ENCODE results near the gene EHBP1L1. TPM values are rescaled to one million over a fixed set of nuclear protein-coding genes. Genes with fewer than 3 reads are reported as not detected.
"Not testable (repeated sequence)": the region's sequence is repeated elsewhere in the genome, so short reads cannot be mapped to it uniquely, and the experiment has no call there.

Gene EHBP1L1
- polyA plus RNA-seq, 3 donors: 9.7 to 70.4 (median 48.5) TPM

DNA sequence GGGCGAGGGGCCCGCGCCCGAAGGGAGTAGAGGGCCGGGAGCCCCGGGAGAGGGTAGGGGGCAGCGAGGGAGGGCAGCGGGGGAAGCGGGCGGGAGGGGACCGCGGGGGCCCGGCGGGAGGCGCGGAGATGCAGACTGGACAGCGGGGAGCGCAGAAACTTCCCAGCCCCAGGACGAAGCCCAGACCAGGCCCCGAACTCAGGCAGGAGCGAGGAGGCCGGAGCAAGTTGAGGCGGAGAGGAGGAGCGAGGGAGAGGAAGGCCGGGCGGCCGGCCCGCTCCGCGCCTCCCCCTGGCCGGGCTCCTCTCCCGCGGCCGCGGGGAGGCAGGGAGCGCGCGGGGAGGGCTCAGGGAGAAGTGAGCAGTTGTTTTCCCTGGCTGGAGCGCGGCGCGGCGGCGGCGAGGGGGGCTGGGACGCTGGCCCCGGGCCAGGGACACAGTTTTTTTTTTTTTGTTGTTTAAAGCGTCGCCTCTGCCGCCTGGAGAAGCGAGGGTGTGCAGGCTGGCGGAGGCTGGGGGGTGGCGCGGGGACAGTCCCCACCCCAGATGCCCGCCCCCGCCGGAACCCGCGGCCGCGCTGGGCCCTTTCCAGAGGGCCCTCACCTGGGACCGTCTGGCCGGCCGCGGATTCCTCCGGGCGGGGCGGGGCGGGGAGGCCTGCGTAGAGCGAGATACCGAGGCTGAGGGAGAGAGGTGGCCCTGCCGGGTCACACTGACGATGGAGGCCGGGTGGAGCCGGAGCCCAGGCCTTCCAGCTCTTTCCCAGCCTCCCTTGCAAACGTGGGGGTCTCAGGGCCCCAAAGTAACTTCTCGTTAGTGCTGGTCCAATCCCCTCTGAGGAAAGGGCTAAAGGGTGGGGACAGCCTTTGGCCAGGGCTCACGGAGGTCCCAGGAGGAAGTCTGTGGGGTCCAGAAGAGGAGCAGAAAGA lies 17.6 kb upstream of the EHBP1L1 start, which contains the start of gene LTBP3:
Gene LTBP3 (minus strand): TSS at position 358 of the 928 bp plus-strand sequence. CDS start 400 bp downstream, outside the sequence.
- H3K27ac ChIP-seq (ENCODE audit: low read depth, low read length): peak within 1 kb of the TSS; percentile 61
- 0 to 1% (median 1%) methylated on average over 24 to 78 of the region's 79 CpGs for WGBS, 3 donors

DNA sequence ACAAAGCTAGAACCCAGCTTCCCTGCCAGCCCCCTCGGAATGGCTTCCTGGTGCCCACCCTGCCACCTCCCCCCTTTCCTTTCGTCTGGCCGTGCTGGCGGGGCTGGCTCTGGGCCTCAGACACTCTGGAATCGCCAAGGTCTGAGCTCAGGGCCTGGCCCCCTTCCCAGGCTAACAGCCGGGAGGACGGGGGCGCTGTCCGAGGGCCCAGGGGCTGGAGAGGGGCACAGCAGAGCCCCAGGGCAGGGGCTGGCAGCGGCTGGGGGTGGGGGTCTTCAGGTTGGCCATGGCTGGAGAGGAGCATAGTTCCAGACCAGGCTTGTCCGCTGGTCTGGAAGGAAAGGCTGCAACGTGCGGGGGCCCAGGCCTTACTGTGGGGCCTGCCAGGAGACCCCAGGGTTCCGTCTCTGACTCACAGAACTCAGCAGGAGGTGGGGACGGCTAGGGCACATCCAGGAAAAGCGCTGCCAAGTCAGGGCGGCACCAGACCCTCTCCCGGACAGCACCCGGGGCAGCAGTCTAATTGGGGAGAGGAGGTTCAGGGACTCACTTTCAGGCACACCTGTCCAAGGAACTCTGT lies 16.8 kb upstream of the EHBP1L1 start:
- H3K27ac ChIP-seq (ENCODE audit: low read depth, low read length): peak overlapping the region; percentile 61
- WGBS, 3 donors: 33 to 43% (median 35%) methylated on average over 17 to 19 of the region's 19 CpGs

DNA sequence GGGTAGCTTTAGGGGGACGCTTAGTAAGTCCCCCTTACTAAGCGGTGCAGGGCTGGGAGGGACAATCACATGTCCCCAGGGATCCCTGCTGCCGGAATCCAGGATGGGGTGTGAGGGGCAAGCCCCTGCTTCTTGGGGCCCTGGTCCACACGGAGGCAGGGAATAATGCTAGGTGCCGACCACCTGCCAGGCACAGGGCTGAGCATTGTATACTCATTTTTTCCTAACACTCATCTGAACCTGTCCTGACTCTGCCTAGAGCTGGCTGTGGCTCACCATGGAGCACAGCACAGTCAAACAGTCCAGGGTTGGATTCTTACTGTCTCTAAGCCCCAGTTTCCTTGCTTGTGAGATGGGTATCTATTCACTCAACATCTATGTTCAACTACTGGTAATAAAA lies 16.3 kb upstream of the EHBP1L1 start:
- WGBS, 3 donors: 53 to 74% (median 73%) methylated on average over 5 of the region's 5 CpGs
- H3K27ac ChIP-seq (ENCODE audit: low read depth, low read length): peak overlapping the region; percentile 61

DNA sequence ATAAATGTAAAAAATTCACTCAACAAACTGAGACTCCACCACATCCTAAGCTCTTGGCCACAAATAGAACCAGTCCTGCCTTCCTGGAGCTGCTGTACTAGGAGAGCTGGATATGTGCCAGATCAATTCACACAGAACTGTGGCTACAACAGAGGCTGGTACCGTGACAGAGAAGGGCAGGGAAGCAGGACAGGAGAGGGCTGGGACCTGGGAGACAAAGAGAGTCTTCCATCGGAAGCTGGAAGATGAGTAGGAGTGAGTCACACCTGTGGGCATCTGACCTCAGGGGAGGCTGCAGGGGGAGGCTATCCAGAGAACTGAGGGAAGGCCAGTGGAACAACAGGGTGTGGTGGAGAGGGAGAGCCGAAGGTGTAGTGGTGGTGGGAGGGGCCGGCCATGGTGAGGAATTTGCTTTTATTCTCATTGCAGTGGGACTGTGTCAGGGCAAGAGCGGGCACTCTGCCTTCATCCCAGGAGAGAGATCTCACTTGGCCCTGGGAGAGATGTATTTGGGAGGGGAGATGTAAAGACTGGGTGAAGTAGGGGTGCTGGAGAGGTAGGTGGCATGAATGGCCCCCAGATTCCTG lies 15.8 kb upstream of the EHBP1L1 start:
- 37 to 59% (median 48%) methylated on average over 5 of the region's 5 CpGs for WGBS, 3 donors

DNA sequence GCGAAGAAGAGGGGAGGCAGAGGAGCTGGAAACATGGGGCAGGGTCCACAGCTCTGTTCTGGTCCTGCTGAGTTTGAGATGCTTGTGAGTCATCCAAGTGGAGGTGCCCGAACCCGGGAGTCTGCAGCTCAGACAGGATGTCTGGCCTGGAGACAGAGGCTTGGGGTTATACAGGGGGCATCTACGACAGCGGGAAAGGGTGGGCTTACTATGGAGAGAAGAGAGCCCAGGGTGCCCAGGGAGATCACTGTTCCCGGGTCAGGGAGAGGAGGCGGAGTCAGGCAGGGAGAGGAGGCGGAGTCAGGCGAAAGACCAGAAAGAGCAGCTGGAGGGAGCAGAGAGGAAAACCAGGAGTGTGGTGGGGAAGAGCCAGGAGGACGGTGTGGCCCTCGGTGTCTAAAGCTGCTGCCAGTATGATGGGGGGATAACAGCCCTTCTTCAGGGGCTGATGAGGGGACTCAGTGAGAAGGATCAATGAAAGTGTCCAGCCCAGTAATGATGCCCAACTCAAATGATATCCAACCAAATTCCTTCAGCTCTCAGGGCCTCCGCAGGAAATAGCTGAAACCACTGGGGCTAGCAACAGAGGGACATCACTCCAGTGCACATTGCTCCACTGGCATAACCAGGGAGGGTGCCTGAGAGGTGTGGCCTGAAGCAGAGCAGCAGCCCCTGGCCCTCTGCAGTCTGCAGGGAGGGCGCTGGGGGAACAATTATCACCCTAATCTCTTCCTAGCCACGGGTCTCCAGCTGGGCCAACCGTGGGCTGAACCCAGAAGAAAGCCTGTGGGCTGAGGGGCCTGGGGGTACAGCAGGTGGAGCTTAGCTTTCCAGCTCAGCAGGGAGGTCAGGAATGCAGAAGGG lies 15.1 kb upstream of the EHBP1L1 start:
- 34 to 44% (median 38%) methylated on average over 15 of the region's 15 CpGs for WGBS, 3 donors

More for the DNA sequence above, 15.8 kb upstream of the EHBP1L1 start:
- peak overlapping the region; percentile 83 for H3K27ac ChIP-seq (ENCODE audit: low read depth, low read length)

DNA sequence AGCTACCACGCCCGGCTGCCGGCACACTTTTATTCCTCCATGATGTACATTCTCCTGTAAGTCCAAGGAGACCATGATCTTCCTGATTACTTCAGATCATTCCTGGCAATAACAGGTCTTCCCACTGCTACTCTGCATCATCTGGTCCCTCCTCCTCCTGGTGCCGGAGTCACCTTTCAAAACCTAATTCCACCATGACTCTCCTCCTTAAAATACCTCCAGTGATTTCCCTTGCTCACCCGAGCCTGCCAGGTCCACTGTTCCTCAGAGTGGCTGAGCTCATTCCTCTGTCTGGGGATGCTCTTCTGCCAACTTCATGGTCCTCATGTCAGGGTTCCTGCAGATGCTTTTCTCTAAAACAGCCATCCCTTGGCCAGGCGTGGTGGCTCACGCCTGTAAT lies 13.8 kb upstream of the EHBP1L1 start:
- H3K27ac ChIP-seq (ENCODE audit: low read depth, low read length): no peak overlapping the region
- WGBS, 3 donors: 90 to 94% (median 91%) methylated on average over 7 of the region's 7 CpGs

More for the DNA sequence above, 15.1 kb upstream of the EHBP1L1 start:
- H3K27ac ChIP-seq (ENCODE audit: low read depth, low read length): peak overlapping the region; percentile 83

DNA sequence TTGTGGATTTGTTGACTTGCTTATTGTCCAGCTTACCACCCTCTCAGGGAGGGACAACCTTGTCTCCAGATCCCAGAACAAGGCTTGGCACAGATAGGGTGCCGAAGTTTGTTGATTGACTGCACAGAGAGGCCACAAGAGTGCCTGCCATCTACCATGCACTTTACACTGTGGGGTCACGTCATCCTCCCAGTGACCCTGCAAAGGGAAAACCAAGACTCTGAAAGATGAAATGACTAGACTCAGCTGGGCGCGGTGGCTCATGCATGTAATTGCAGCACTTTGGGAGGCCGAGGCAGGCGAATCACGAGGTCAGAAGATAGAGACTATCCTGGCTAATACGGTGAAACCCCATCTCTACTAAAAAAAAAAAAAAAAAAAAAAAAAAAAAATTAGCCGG lies 13.1 kb upstream of the EHBP1L1 start:
- WGBS, 3 donors: 82 to 91% (median 86%) methylated on average over 8 of the region's 9 CpGs
- no peak overlapping the region for H3K27ac ChIP-seq (ENCODE audit: low read depth, low read length)

DNA sequence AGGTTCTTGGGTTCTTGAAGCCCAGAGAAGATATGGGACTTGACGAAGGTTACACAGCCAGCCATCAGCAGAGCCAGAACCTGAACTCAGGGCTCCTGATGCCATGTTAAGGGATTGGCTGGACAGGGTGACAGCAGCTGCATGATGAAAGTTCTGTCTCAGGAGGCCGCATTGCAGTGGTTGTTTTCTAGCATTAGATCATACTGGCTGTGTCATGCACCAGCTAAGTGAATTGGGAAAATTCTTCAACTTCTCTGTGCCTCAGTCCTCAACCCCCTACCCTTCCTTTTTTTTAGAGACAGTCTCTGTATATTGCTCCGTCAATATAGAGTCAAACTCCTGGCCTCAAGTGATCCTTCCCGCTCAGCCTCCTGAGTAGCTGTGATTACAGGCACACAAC lies 12.3 kb upstream of the EHBP1L1 start:
- 86 to 95% (median 90%) methylated on average over 4 of the region's 4 CpGs for WGBS, 3 donors
- H3K27ac ChIP-seq (ENCODE audit: low read depth, low read length): no peak overlapping the region

DNA sequence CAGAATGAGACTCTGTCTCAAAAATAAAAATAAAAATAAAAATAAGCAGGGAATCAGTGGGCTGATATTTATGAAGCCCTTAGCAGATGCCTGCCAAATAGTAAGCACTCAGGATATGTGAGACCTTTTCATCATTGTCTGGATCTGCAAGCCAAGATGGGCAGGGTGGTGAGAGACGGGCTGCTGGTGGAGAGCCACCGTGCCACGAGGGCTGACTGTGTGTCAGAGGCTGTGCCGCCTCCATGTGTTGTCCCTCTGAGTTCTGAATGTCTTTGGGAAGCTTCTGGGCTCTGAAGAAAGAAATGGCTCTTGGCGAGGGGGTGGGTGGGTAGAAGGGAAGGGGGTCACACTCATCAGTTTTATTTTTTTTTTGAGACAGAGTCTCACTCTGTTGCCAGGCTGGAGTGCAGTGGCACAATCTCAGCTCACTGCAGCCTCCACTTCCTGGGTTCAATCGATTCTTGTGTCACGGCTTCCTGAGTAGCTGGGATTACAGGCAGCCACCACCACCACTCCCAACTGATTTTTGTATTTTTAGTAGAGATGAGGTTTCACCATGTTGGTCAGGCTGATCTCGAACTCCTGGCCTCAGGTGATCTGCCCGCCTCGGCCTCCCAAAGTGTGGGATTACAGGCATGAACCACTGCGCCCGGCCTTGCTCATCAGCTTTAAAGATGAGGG lies 10.8 kb upstream of the EHBP1L1 start:
- not testable (repeated sequence) for H3K27ac ChIP-seq (ENCODE audit: low read depth, low read length)

DNA sequence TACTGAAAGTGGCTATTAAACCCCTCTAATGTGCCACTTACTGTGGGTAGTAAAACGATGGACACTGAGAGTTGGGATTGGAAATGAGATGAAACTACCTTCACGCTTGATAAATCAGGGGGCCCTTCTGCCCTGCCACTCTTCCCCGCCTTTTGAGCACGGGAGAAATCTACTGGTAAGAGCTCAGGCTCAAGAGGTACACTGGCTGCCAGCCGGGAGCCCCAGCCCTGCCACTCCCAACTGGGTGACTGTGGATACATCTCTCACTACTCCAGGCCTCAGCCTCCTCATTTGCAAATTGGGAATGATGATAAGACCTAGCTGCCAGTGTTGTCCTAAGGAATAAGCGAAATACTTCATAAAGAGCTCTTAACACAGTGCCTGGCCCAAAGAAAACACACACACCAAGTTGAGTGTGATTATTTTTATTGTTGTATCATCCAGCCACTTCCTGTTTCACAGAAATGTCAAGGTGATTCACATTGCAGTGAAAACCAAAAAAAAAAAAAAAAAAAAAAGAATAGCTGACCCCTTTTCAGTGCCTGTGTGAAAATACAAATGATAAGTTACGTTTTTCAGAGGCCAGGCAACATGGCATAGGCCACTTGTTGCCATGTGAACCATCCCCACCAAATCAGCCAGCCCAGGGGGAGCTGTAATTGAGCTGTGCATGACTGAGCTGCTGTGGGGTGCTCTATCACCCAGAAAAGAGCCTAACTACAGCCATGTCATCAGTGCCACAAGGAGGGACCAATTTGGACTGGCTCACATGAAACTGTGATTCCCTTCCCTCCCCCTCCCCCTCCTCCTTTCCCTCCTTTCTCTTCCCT lies 10.0 kb upstream of the EHBP1L1 start:
- H3K27ac ChIP-seq (ENCODE audit: low read depth, low read length): no peak overlapping the region
- WGBS, 3 donors: 78 to 86% (median 85%) methylated on average over 7 of the region's 7 CpGs

More for the DNA sequence above, 10.8 kb upstream of the EHBP1L1 start:
- 78 to 84% (median 84%) methylated on average over 12 of the region's 12 CpGs for WGBS, 3 donors

DNA sequence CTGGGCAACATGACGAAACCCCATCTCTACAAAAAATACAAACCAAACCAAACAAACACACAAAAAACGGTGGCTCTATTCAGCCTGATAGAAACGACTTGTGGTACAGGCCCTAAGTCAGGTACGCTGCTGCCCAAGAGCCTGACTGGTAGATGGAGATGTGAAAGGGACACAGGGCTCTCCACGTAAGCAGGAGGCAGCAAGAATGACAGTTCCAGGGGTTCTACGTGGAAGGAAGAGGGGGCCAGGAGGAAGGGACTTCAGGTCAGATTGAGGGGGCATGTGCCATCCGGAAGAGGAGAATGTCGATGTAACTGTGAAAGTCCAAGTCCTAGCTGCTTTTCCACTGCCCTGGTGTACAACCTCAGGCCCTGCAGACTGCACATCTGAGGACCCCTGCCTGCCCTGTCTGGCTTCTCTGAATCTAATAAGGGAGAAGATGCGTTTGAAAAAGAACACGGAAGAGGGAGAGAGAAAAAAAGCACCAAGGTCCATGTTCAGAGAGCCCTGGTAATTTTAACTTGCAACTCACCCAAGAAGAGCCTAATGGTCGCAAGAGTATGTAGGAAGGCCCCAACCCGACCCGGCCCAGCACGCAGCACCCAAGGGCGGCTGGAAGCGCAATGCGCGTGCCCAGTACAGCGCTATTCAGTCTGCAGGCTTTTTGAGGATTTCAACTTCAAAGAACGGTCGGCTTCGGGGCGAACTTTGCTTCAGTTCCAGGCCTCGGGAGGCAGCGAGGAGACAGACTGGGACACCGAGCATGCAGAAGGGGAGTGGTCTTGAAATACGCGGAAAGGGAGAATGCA lies 6.5 kb upstream of the EHBP1L1 start:
- WGBS, 3 donors: 4 to 8% (median 7%) methylated on average over 28 of the region's 28 CpGs
- H3K27ac ChIP-seq (ENCODE audit: low read depth, low read length): peak overlapping the region; percentile 61

DNA sequence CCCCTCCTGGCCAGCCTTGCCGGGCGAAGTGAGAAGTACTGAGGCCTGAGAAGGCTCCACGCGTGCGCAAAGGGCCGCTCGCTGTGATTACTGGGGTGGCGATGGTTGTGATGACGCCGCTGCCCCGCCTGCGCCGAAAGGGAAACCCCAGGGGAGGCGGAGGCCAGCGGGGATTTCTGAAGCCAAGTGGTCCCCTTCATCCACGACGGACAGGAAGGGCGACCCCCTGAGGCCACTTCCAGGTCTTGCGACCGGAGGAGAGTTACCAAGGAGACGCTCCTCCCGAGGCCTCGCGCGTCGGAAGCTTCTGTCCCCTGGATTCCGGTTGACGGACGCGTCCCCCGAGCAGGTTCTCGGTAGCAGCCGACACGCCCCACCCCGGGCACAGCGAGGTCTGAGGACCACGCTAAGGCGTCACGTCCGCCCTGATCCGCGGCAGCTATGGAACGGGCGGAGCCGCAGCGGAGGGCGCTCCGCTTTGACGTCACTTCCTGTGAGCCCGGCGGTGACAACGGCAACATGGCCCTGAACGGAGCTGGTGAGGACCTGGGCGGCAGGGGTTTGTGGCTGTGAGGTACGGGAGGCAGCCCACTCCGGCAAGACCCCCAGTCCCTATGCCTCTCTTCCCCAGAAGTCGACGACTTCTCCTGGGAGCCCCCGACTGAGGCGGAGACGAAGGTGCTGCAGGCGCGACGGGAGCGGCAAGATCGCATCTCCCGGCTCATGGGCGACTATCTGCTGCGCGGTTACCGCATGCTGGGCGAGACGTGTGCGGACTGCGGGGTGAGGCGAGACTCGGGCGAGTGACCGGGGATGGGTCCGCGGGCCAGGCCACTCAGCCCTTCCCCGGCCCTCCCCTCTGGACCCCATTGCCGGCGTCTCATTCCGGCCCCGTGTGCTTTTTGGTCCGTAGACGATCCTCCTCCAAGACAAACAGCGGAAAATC lies 5.6 kb upstream of the EHBP1L1 start, which contains the start of gene ZNRD2:
Gene ZNRD2 (plus strand): TSS at position 505 of the 946 bp plus-strand sequence. CDS start 15 bp downstream, at position 520.
- peak within 1 kb of the TSS; percentile 61 for H3K27ac ChIP-seq (ENCODE audit: low read depth, low read length)
- WGBS, 3 donors: 0% methylated on average over 89 of the region's 89 CpGs

DNA sequence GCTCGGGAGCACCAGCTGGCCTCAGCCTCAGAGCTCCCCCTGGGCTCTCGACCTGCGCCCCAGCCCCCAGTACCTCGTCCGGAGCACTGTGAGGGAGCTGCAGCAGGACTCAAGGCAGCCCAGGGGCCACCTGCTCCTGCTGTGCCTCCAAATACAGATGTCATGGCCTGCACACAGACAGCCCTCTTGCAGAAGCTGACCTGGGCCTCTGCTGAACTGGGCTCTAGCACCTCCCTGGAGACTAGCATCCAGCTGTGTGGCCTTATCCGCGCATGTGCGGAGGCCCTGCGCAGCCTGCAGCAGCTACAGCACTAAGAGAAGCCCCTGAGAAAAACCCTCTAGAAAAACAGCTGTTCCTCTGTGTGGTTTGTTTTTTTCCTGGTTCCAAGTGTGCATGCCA lies 4.4 kb upstream of the EHBP1L1 start:
- 40 to 80% (median 71%) methylated on average over 5 to 9 of the region's 9 CpGs for WGBS, 3 donors
- H3K27ac ChIP-seq (ENCODE audit: low read depth, low read length): no peak overlapping the region

DNA sequence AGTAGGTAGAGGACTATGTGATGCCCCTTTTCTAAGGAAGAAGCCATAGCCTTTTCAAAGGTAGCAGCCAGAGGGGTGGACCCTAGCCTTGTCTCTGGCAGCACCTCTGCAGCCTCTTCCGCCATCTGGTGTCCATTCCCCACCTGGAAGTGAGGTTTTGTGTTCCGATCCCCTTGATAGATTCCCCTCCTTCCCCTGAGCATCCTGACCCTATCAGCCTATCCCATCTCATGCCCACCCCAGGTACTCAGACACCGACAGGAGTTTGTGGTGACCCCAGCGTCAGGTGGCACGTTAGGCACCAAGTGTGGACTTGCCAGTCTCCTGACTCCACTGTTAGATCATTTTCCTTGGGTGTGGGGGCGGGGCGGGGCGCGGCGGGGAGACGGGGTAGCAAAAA lies 3.9 kb upstream of the EHBP1L1 start:
- no peak overlapping the region for H3K27ac ChIP-seq (ENCODE audit: low read depth, low read length)
- 7 to 9% (median 8%) methylated on average over 11 of the region's 11 CpGs for WGBS, 3 donors

Measured in adipose tissue (tissue), 3 donors.